Measurements from ENCODE around the gene CMC4.

CMC4 gene

DNA sequence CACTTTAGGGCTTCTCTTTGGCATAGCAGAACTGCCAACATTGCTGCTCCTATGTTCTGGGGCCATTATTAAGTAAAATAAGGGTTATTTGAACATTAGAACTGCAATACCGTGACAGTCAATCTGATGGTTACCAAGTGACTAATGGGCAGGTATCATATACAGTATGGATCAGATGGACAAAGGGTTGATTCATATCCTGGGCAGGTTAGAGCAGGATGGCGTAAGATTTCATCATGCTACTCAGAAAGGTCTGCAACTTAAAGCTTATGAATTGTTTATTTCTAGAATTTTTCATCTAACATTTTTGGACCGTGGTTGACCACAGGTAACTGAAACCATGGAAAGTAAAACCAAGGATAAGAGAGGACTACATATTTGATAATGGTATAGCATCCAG is 41.2 kb upstream of the CMC4 start:
- Histone ChIP-seq H3K27me3 (ENCODE audit: insufficient read depth, poor library complexity, severe bottlenecking) (no peaks in the 10 kb centered on the region), H3K4me3 (replicated peaks; ENCODE audit: insufficient read depth, low read length) (no peak overlapping the region), H3K27ac (replicated peaks) (no peak overlapping the region)
- TF ChIP-seq, protein P1, sequence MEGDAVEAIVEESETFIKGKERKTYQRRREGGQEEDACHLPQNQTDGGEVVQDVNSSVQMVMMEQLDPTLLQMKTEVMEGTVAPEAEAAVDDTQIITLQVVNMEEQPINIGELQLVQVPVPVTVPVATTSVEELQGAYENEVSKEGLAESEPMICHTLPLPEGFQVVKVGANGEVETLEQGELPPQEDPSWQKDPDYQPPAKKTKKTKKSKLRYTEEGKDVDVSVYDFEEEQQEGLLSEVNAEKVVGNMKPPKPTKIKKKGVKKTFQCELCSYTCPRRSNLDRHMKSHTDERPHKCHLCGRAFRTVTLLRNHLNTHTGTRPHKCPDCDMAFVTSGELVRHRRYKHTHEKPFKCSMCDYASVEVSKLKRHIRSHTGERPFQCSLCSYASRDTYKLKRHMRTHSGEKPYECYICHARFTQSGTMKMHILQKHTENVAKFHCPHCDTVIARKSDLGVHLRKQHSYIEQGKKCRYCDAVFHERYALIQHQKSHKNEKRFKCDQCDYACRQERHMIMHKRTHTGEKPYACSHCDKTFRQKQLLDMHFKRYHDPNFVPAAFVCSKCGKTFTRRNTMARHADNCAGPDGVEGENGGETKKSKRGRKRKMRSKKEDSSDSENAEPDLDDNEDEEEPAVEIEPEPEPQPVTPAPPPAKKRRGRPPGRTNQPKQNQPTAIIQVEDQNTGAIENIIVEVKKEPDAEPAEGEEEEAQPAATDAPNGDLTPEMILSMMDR (IDR thresholded peaks at IDR 0.05; ENCODE audit: insufficient read depth, low read length) = no peak
- TF ChIP-seq, protein P2, sequence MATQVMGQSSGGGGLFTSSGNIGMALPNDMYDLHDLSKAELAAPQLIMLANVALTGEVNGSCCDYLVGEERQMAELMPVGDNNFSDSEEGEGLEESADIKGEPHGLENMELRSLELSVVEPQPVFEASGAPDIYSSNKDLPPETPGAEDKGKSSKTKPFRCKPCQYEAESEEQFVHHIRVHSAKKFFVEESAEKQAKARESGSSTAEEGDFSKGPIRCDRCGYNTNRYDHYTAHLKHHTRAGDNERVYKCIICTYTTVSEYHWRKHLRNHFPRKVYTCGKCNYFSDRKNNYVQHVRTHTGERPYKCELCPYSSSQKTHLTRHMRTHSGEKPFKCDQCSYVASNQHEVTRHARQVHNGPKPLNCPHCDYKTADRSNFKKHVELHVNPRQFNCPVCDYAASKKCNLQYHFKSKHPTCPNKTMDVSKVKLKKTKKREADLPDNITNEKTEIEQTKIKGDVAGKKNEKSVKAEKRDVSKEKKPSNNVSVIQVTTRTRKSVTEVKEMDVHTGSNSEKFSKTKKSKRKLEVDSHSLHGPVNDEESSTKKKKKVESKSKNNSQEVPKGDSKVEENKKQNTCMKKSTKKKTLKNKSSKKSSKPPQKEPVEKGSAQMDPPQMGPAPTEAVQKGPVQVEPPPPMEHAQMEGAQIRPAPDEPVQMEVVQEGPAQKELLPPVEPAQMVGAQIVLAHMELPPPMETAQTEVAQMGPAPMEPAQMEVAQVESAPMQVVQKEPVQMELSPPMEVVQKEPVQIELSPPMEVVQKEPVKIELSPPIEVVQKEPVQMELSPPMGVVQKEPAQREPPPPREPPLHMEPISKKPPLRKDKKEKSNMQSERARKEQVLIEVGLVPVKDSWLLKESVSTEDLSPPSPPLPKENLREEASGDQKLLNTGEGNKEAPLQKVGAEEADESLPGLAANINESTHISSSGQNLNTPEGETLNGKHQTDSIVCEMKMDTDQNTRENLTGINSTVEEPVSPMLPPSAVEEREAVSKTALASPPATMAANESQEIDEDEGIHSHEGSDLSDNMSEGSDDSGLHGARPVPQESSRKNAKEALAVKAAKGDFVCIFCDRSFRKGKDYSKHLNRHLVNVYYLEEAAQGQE (IDR thresholded peaks at IDR 0.05; ENCODE audit: insufficient replicate concordance, low read depth) = no peak
- TF ChIP-seq GABPA (IDR thresholded peaks at IDR 0.05; ENCODE audit: low read depth) (no peak), POLR2AphosphoS5 (IDR thresholded peaks at IDR 0.05; ENCODE audit: low read depth) (no peak), SPI1 (IDR thresholded peaks at IDR 0.05; ENCODE audit: borderline replicate concordance, low read depth) (no peak)
- DNase-seq (ENCODE audit: low read depth in 1 of 2, low spot score in 1 of 2) = no peak

DNA sequence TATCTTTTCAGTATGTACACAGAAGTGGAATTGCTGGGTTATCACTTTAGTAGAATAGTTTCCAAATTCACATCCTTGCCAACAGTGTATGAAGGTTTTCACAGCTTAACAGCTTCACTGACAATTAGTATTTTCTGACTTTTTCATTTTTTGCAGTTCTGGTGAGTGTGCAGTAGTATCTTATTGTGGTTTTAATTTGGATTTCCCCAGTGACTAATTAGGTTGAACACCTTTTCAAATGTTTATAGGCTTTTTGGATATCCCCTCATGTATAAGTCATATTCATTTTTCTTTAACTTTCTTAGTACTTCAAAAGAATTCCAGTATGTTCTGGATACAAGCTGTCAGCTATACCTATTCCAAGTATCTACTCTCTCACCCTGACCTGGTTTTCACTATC is 37.5 kb upstream of the CMC4 start:
- Histone ChIP-seq H3K27me3 (ENCODE audit: insufficient read depth, poor library complexity, severe bottlenecking) (no peaks in the 10 kb centered on the region), H3K4me3 (replicated peaks; ENCODE audit: insufficient read depth, low read length) (no peak overlapping the region), H3K27ac (replicated peaks) (no peak overlapping the region)
- TF ChIP-seq POLR2AphosphoS5 (IDR thresholded peaks at IDR 0.05; ENCODE audit: low read depth) (no peak), SPI1 (IDR thresholded peaks at IDR 0.05; ENCODE audit: borderline replicate concordance, low read depth) (no peak), GABPA (IDR thresholded peaks at IDR 0.05; ENCODE audit: low read depth) (no peak)
- TF ChIP-seq, protein P1 (IDR thresholded peaks at IDR 0.05; ENCODE audit: insufficient read depth, low read length) = no peak
- TF ChIP-seq, protein P2 (IDR thresholded peaks at IDR 0.05; ENCODE audit: insufficient replicate concordance, low read depth) = no peak
- DNase-seq (ENCODE audit: low read depth in 1 of 2, low spot score in 1 of 2) = no peak

DNA sequence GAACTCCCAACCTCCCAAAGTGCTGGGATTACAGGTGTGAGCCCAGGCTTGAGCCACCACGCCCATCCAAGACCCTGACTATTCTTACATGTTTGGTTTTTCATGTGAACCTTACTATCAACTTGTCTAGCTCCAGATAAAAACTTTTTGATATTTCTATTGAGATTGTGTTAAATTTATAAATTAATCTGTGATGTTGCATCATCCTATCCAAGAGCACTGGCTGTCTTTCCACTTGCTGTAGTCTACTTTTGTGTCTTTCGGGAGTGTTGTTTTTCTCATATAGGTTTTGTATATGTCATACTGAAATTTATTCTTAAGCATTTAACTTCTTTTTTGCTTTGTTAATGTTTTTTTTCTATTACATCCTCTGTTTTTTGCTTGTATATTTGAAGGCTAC is 35.0 kb upstream of the CMC4 start:
- Histone ChIP-seq H3K27ac (replicated peaks) (no peak overlapping the region), H3K4me3 (replicated peaks; ENCODE audit: insufficient read depth, low read length) (no peak overlapping the region), H3K27me3 (ENCODE audit: insufficient read depth, poor library complexity, severe bottlenecking) (no peaks in the 10 kb centered on the region)
- TF ChIP-seq, protein P1 (IDR thresholded peaks at IDR 0.05; ENCODE audit: insufficient read depth, low read length) = no peak
- TF ChIP-seq GABPA (IDR thresholded peaks at IDR 0.05; ENCODE audit: low read depth) = no peak
- TF ChIP-seq, protein P2 (IDR thresholded peaks at IDR 0.05; ENCODE audit: insufficient replicate concordance, low read depth) = no peak
- TF ChIP-seq SPI1 (IDR thresholded peaks at IDR 0.05; ENCODE audit: borderline replicate concordance, low read depth) = no peak
- no peak for TF ChIP-seq POLR2AphosphoS5 (IDR thresholded peaks at IDR 0.05; ENCODE audit: low read depth)
- DNase-seq (ENCODE audit: low read depth in 1 of 2, low spot score in 1 of 2) = no peak

All from HL-60 (cell line).